ENCODE results near the gene CENPM.

Gene CENPM

DNA sequence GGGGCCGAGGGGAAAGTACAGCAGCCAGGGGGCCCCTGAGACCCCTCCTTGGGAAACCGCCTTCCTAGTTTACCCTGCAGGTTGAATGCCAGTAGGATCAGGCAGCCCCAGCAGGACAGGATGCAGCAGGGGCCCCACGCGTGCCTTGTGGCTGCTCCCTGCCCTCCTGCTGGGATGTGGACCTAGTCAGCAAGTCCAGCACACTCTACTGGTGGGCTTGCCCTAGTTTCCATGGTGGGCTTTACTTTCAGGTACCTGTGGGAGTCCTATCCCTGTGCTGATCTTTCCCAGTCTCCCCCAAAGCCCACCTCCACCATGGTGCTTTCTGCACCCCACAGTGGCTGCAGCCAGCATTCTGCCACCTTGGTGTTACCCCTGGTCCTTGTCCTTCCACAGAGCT lies 54.2 kb downstream of the CENPM start:
- DNase-seq: no peak

DNA sequence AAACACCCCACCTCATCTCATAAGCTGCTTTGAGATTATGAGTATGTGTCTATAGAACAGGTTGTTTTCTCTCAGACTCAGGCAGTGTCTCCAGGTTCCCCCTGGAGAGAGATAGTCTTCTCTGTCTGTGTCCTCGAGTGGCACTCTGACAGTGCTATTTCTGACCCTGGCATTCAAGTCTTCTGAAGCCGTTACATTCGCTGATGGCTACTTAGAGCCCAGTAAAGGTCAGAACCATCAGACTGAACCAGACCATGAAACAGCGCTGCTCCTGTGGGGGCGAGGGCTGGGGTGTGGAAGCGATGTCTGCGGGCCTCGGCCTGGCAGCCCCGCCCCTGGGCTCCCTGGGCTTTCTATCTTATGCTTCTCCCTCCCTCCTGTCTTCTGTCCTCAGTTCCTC lies 55.5 kb downstream of the CENPM start:
- no peak for DNase-seq

Measured in NCI-H526 treated with DMSO at 0.1 percent for 48 hours (cell line).